ENCODE results near the gene HOXD4. TPM values are rescaled to one million over a fixed set of nuclear protein-coding genes. Genes with fewer than 3 reads are reported as not detected.

HOXD4 gene
- total RNA-seq, 2 donors from 2014 or later: 0.52 TPM; not detected in 1

DNA sequence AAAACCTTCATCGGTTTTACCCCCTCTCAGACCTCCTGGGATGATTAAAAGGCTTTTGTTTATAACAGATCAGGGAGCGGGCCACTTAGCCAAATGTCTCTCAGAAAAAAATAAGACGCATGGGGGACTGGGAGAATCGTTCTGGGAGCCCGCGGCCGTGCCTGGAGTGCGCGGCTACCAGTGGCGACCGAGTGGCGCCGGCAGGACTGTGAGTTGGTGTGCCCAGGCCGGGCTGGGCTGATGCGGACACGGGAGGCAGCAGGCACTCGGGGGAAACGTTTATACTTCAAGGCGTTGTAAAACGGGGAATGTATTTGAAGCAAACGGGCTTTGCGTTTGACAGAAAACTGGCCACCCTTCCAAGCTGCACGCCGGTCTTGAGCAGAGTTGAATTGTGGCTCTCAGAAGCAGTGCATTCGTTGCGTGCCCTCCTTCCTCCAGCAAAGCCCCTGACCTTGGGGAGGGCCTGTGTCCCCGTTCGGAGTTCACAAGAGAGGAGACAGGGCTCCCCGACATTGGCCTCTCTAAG is 39.4 kb upstream of the HOXD4 start:
- Histone ChIP-seq H3K27ac (no peak overlapping the region), H3K27me3 (peaks cover 79 to 89% of the 10 kb centered on the region in 2 donors), H3K9me3 (no peaks in the 10 kb centered on the region), H3K4me1 (peaks cover 0 to 25% of the 10 kb centered on the region in 2 donors), H3K36me3 (no peaks in the 10 kb centered on the region), H3K4me3 (no peak overlapping the region)
- no peak for DNase-seq (ENCODE audit: low spot score)
- TF ChIP-seq, protein P1, sequence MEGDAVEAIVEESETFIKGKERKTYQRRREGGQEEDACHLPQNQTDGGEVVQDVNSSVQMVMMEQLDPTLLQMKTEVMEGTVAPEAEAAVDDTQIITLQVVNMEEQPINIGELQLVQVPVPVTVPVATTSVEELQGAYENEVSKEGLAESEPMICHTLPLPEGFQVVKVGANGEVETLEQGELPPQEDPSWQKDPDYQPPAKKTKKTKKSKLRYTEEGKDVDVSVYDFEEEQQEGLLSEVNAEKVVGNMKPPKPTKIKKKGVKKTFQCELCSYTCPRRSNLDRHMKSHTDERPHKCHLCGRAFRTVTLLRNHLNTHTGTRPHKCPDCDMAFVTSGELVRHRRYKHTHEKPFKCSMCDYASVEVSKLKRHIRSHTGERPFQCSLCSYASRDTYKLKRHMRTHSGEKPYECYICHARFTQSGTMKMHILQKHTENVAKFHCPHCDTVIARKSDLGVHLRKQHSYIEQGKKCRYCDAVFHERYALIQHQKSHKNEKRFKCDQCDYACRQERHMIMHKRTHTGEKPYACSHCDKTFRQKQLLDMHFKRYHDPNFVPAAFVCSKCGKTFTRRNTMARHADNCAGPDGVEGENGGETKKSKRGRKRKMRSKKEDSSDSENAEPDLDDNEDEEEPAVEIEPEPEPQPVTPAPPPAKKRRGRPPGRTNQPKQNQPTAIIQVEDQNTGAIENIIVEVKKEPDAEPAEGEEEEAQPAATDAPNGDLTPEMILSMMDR (IDR thresholded peaks at IDR 0.05): no peak

- Histone ChIP-seq H3K4me3 (no peak overlapping the region), H3K27ac (no peak overlapping the region), H3K4me1 (peaks cover 0 to 20% of the 10 kb centered on the region in 2 donors), H3K9me3 (no peaks in the 10 kb centered on the region), H3K27me3 (peaks cover 83 to 92% of the 10 kb centered on the region in 2 donors), H3K36me3 (no peaks in the 10 kb centered on the region)
- no peak for DNase-seq (ENCODE audit: low spot score)
- TF ChIP-seq, protein P1 (IDR thresholded peaks at IDR 0.05): no peak
Measured at GRCh38 chr2:176112375-176113302, 38.7 kb upstream of the HOXD4 start.

DNA sequence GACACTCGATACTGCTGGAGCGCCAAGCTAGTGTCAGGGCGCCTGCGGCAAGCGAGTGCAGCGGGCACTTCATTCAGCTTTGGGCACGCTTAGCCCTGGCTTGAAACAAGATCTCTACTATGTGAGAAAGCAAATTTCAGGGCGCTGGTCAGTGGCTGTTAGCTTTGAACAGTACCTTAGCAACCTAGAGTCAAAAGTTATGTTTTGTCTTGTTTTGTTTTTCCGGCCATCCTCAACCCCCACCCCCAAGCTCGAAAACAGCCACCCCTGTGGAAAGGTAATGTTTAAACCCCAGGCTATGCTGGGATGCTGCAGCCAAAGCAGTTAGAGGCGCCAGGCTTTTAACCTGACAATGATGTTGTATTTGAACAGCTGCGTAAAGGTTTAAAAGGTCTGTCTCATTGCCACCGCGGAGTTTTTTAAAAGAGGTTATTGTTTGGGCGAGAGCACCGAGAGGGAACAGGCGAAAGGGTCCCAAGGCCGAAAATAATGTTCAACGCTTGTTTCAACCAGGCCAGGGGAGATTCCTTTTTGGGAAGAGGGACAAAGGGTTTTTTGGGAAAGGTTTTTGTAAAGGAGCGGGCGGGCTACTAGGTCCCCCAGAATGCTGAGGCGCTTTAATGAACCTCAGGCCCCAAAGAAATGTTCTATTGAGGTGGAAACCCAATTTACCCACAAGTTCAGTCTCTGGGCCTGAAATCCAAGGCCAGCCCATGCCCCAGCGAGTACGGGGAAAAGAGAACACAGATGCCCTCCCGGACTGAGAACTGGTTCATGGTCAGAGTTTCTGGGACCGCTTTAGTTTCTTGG is 37.0 kb upstream of the HOXD4 start:
- Histone ChIP-seq H3K4me1 (peaks cover 0 to 6% of the 10 kb centered on the region in 2 donors), H3K27me3 (peaks cover 87 to 92% of the 10 kb centered on the region in 2 donors), H3K4me3 (no peak overlapping the region), H3K27ac (no peak overlapping the region), H3K36me3 (no peaks in the 10 kb centered on the region), H3K9me3 (peaks cover 0 to 4% of the 10 kb centered on the region in 2 donors)
- TF ChIP-seq, protein P1 (IDR thresholded peaks at IDR 0.05): no peak
- DNase-seq (ENCODE audit: low spot score): no peak

- Histone ChIP-seq H3K27ac (no peak overlapping the region), H3K4me3 (no peak overlapping the region), H3K27me3 (peaks cover 87 to 91% of the 10 kb centered on the region in 2 donors), H3K4me1 (peaks cover 0 to 6% of the 10 kb centered on the region in 2 donors), H3K36me3 (no peaks in the 10 kb centered on the region), H3K9me3 (peaks cover 0 to 4% of the 10 kb centered on the region in 2 donors)
- TF ChIP-seq, protein P1 (IDR thresholded peaks at IDR 0.05): no peak
- no peak for DNase-seq (ENCODE audit: low spot score)
Measured at GRCh38 chr2:176114930-176115625, 36.3 kb upstream of the HOXD4 start.
